ENCODE measurements around the gene AGPS. TPM values are rescaled to one million over a fixed set of nuclear protein-coding genes. Genes with fewer than 3 reads are reported as not detected.
A peak's percentile ranks its signal among the peaks of the same experiment; 100 is the strongest.

Gene AGPS
- total RNA-seq (10 to 100 TPM; 41.6 to 50.2 TPM), polyA plus RNA-seq (ENCODE audit: insufficient read length in 6 of 6) (10 to 100 TPM; 25.0 to 30.8 (median 29.4) TPM)
- long read RNA-seq, donor 1, full-length matches to known transcripts = 5 of 5 reads
- long read RNA-seq, donor 1, partial matches to known transcripts = 0 of 5 reads
- long read RNA-seq, donor 1, other reads (novel, unspliced or antisense) = 0 of 5 reads
- long read RNA-seq, donor 2, full-length matches to known transcripts = 4 of 4 reads
- long read RNA-seq, donor 2, partial matches to known transcripts = 0 of 4 reads
- long read RNA-seq, donor 2, other reads (novel, unspliced or antisense) = 0 of 4 reads
- long read RNA-seq, donor 3, full-length matches to known transcripts = 2 of 2 reads
- long read RNA-seq, donor 3, partial matches to known transcripts = 0 of 2 reads
- long read RNA-seq, donor 3, other reads (novel, unspliced or antisense) = 0 of 2 reads
- long read RNA-seq, donor 4, full-length matches to known transcripts = 2 of 6 reads
- long read RNA-seq, donor 4, partial matches to known transcripts = 4 of 6 reads
- long read RNA-seq, donor 4, other reads (novel, unspliced or antisense) = 0 of 6 reads
- long read RNA-seq, donor 5, full-length matches to known transcripts = 2 of 2 reads
- long read RNA-seq, donor 5, partial matches to known transcripts = 0 of 2 reads
- long read RNA-seq, donor 5, other reads (novel, unspliced or antisense) = 0 of 2 reads
- long read RNA-seq, donor 6 = 0 reads
- long read RNA-seq, donor 7, full-length matches to known transcripts = 2 of 2 reads
- long read RNA-seq, donor 7, partial matches to known transcripts = 0 of 2 reads
- long read RNA-seq, donor 7, other reads (novel, unspliced or antisense) = 0 of 2 reads
- long read RNA-seq, donor 8, full-length matches to known transcripts = 2 of 2 reads
- long read RNA-seq, donor 8, partial matches to known transcripts = 0 of 2 reads
- long read RNA-seq, donor 8, other reads (novel, unspliced or antisense) = 0 of 2 reads
- long read RNA-seq, donor 9 = 0 reads
- long read RNA-seq, donor 10, partial matches to known transcripts = 2 of 2 reads
- long read RNA-seq, donor 10, other reads (novel, unspliced or antisense) = 0 of 2 reads
- long read RNA-seq, donor 11, full-length matches to known transcripts = 6 of 6 reads
- long read RNA-seq, donor 11, partial matches to known transcripts = 0 of 6 reads
- long read RNA-seq, donor 11, other reads (novel, unspliced or antisense) = 0 of 6 reads
- long read RNA-seq, donor 12, full-length matches to known transcripts = 6 of 11 reads
- long read RNA-seq, donor 12, partial matches to known transcripts = 5 of 11 reads
- long read RNA-seq, donor 12, other reads (novel, unspliced or antisense) = 0 of 11 reads

- DNase-seq (peak; percentile 51 to 97 (median 80)), ATAC-seq (peak; percentile 97)
- Histone ChIP-seq H3K9me3 (no peaks in the 10 kb centered on the region), H3K4me1 (peaks cover 6 to 54% of the 10 kb centered on the region in 2 donors), H3K27me3 (no peaks in the 10 kb centered on the region), H3K27ac (peak within 1 kb of the TSS; percentile 76 to 88), H3K36me3 (no peaks in the 10 kb centered on the region), H3K4me3 (peak within 1 kb of the TSS; percentile 87 to 93)
- intact Hi-C loops (cut with DNase I) = no loop called here
- TF ChIP-seq, protein P1, sequence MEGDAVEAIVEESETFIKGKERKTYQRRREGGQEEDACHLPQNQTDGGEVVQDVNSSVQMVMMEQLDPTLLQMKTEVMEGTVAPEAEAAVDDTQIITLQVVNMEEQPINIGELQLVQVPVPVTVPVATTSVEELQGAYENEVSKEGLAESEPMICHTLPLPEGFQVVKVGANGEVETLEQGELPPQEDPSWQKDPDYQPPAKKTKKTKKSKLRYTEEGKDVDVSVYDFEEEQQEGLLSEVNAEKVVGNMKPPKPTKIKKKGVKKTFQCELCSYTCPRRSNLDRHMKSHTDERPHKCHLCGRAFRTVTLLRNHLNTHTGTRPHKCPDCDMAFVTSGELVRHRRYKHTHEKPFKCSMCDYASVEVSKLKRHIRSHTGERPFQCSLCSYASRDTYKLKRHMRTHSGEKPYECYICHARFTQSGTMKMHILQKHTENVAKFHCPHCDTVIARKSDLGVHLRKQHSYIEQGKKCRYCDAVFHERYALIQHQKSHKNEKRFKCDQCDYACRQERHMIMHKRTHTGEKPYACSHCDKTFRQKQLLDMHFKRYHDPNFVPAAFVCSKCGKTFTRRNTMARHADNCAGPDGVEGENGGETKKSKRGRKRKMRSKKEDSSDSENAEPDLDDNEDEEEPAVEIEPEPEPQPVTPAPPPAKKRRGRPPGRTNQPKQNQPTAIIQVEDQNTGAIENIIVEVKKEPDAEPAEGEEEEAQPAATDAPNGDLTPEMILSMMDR (IDR thresholded peaks at IDR 0.05) = peak; percentile 12 to 69
Observed at GRCh38 chr2:177392373-177393202, at the start of gene AGPS. TSS of gene AGPS (plus strand) at chr2:177392773. CDS start at chr2:177392790, 17 bp downstream.

- Histone ChIP-seq H3K9me3 (no peaks in the 10 kb centered on the region), H3K27me3 (no peaks in the 10 kb centered on the region), H3K36me3 (no peaks in the 10 kb centered on the region), H3K27ac (no peak overlapping the region), H3K4me3 (no peak overlapping the region), H3K4me1 (no peaks in the 10 kb centered on the region)
- intact Hi-C loops (cut with DNase I) = loop anchor here in 1 of 2 donors (10.0 kb wide), 1 partner anchor 261 kb away; no protein-coding TSS in a partner anchor
- TF ChIP-seq, protein P1 (IDR thresholded peaks at IDR 0.05) = no peak
- ATAC-seq (no peak), DNase-seq (no peak)
Observed at GRCh38 chr2:177343773-177344172, 48.8 kb upstream of the AGPS start.

DNA sequence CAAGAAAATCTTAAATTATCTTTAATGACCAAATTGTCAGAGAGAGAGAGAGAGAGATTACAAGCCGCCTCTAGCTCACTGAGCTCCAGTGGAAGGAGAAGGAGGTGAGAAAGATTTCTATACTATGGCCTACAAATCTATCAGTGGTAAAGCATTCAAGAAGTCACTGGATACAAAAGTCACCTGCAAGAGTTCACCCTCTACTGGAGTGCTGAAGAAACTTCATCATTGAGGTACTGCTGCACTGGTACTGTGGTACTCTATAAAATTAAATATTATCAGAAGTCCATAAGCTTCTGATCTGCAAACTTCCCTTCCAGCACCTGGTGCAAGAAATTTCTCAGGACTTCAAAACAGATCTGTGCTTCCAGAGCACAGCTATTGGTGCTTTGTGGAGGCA, 48.3 kb upstream of the AGPS start:
- H3K9me3 ChIP-seq = no peaks in the 10 kb centered on the region
- DNase-seq = no peak
- H3K4me1 ChIP-seq = no peaks in the 10 kb centered on the region
- H3K4me3 ChIP-seq = no peak overlapping the region
- no peaks in the 10 kb centered on the region for H3K36me3 ChIP-seq
- no peak overlapping the region for H3K27ac ChIP-seq
- TF ChIP-seq, protein P1 (IDR thresholded peaks at IDR 0.05) = no peak
- H3K27me3 ChIP-seq = no peaks in the 10 kb centered on the region
- no peak for ATAC-seq
- intact Hi-C loops (cut with DNase I) = loop anchor here in 1 of 2 donors (10.0 kb wide), 1 partner anchor 260 kb away; no protein-coding TSS in a partner anchor

GRCh38 chr2:177346192-177346591, 46.4 kb upstream of the AGPS start:
- H3K4me1 ChIP-seq = no peaks in the 10 kb centered on the region
- intact Hi-C loops (cut with DNase I) = loop anchor here in 1 of 2 donors (10.0 kb wide), 1 partner anchor 259 kb away; no protein-coding TSS in a partner anchor
- H3K36me3 ChIP-seq = no peaks in the 10 kb centered on the region
- no peak overlapping the region for H3K4me3 ChIP-seq
- TF ChIP-seq, protein P1 (IDR thresholded peaks at IDR 0.05) = no peak
- no peak overlapping the region for H3K27ac ChIP-seq
- no peak for DNase-seq
- H3K9me3 ChIP-seq = no peaks in the 10 kb centered on the region
- no peak for ATAC-seq
- H3K27me3 ChIP-seq = no peaks in the 10 kb centered on the region

All from left lung (tissue), 14 donors.